HL-60/S4 treated with phorbol 12-myristate 13-acetate at 8.2 ng/mL for 4 days and 3 days (cell line): ENCODE data around the gene CAMK2A.

Experiments used
- in situ Hi-C: fragments of 300-500 bp; cut with MboI; formaldehyde crosslinking; loops from 2 replicates; pipeline ENCODE4 v1.15.0; 2022; ENCODE audit warnings: low sequenced_read_pairs

The CAMK2A gene

GRCh38 chr5:150190503-150190979 lies 99.0 kb downstream of the CAMK2A start:
- in situ Hi-C loops: no loop called here

- in situ Hi-C loops: no loop called here
These were observed 99.7 kb downstream of the CAMK2A start, which contains the start of gene SLC6A7 for GRCh38 chr5:150189728-150190502. Gene SLC6A7, plus strand, starts transcription at chr5:150190062. Its CDS starts 266 bp downstream, at chr5:150190328.

GRCh38 chr5:150189326-150189725 lies 100.2 kb downstream of the CAMK2A start:
- in situ Hi-C loops: no loop called here

- in situ Hi-C loops: no loop called here
These were observed 101.3 kb downstream of the CAMK2A start for GRCh38 chr5:150188146-150188842.

- in situ Hi-C loops: no loop called here
These were observed 102.7 kb downstream of the CAMK2A start for GRCh38 chr5:150186897-150187296.

- in situ Hi-C loops: no loop called here
These were observed 103.4 kb downstream of the CAMK2A start for GRCh38 chr5:150186137-150186536.

GRCh38 chr5:150184990-150185912 lies 104.3 kb downstream of the CAMK2A start:
- in situ Hi-C loops: no loop called here

- in situ Hi-C loops: no loop called here
These were observed 105.6 kb downstream of the CAMK2A start for GRCh38 chr5:150184006-150184405.

GRCh38 chr5:150183436-150183835 lies 106.1 kb downstream of the CAMK2A start:
- in situ Hi-C loops: no loop called here

GRCh38 chr5:150182774-150183173 lies 106.8 kb downstream of the CAMK2A start:
- in situ Hi-C loops: no loop called here

- in situ Hi-C loops: no loop called here
These were observed 107.6 kb downstream of the CAMK2A start for GRCh38 chr5:150181766-150182545.

- in situ Hi-C loops: no loop called here
These were observed 108.5 kb downstream of the CAMK2A start for GRCh38 chr5:150181027-150181426.

GRCh38 chr5:150180241-150181026 lies 109.1 kb downstream of the CAMK2A start:
- in situ Hi-C loops: no loop called here

GRCh38 chr5:150179019-150179620 lies 110.5 kb downstream of the CAMK2A start:
- in situ Hi-C loops: no loop called here

- in situ Hi-C loops: no loop called here
These were observed 111.3 kb downstream of the CAMK2A start for GRCh38 chr5:150178262-150178661.

- in situ Hi-C loops: no loop called here
These were observed 111.9 kb downstream of the CAMK2A start for GRCh38 chr5:150177721-150178120.

- in situ Hi-C loops: no loop called here
These were observed 112.7 kb downstream of the CAMK2A start for GRCh38 chr5:150176745-150177477.

GRCh38 chr5:150175536-150175935 lies 114.0 kb downstream of the CAMK2A start:
- in situ Hi-C loops: no loop called here
